HepG2 (cell line): Measurements from ENCODE around the gene BCL2L1. TPM values are rescaled to one million over a fixed set of nuclear protein-coding genes. Genes with fewer than 3 reads are reported as not detected.

ENCODE experiments used
- AKNA ChIP-seq: sonication (generic); formaldehyde crosslinking; IDR thresholded peaks from 2 replicates; pipeline ENCODE4 v1.4.0; 2020; ENCODE audit warnings: missing genetic modification reagents, borderline replicate concordance
- E2F2 ChIP-seq: sonication (generic); formaldehyde crosslinking; IDR thresholded peaks from 2 replicates; pipeline ENCODE4 v1.4.0; 2020; ENCODE audit warnings: missing genetic modification reagents, borderline replicate concordance
- ISX ChIP-seq: sonication (generic); formaldehyde crosslinking; conservative IDR thresholded peaks from 2 replicates; pipeline ENCODE4 v1.5.0; 2020; ENCODE audit warnings: missing genetic modification reagents
- KDM5B ChIP-seq: sonication (generic); formaldehyde crosslinking; IDR thresholded peaks from 2 replicates; pipeline ENCODE4 v1.4.0; 2020; ENCODE audit warnings: missing genetic modification reagents, mild to moderate bottlenecking, borderline replicate concordance
- MLLT10 ChIP-seq: sonication (generic); formaldehyde crosslinking; IDR thresholded peaks from 2 replicates; pipeline ENCODE4 v1.4.0; 2020; ENCODE audit warnings: missing genetic modification reagents
- MTA1 ChIP-seq: sonication (generic); formaldehyde crosslinking; IDR thresholded peaks from 2 replicates; pipeline ENCODE4 v1.4.0; 2020; ENCODE audit warnings: missing genetic modification reagents, mild to moderate bottlenecking, borderline replicate concordance
- POLR2G ChIP-seq: fragments of 200-400 bp; formaldehyde crosslinking; IDR thresholded peaks from 2 replicates; pipeline ENCODE4 v1.6.1; 2018; ENCODE audit warnings: mild to moderate bottlenecking, low read depth, low read length, moderate library complexity
- REPIN1 ChIP-seq: sonication (generic); formaldehyde crosslinking; IDR thresholded peaks from 2 replicates; pipeline ENCODE4 v1.8.0; 2022; ENCODE audit warnings: missing genetic modification reagents, low read depth, mild to moderate bottlenecking, borderline replicate concordance
- SAP130 ChIP-seq: IDR thresholded peaks from 2 replicates; pipeline ENCODE4 v1.6.1; 2016; ENCODE audit warnings: low read depth
- YEATS2 ChIP-seq: sonication (generic); formaldehyde crosslinking; IDR thresholded peaks from 2 replicates; pipeline ENCODE4 v1.4.0; 2020; ENCODE audit warnings: missing genetic modification reagents, borderline replicate concordance
- ZFP37 ChIP-seq: sonication (generic); formaldehyde crosslinking; IDR thresholded peaks from 2 replicates; pipeline ENCODE4 v1.4.0; 2020; ENCODE audit warnings: missing genetic modification reagents, borderline replicate concordance
- ZNF274 ChIP-seq: sonication (generic); formaldehyde crosslinking; IDR thresholded peaks from 2 replicates; pipeline ENCODE4 v1.5.1; 2020; ENCODE audit warnings: mild to moderate bottlenecking, missing genetic modification reagents
- ZNF431 ChIP-seq: sonication (generic); formaldehyde crosslinking; IDR thresholded peaks from 2 replicates; pipeline ENCODE4 v1.9.0; 2022; ENCODE audit warnings: missing genetic modification reagents, low read depth, mild to moderate bottlenecking, borderline replicate concordance
- ZNF550 ChIP-seq: sonication (generic); formaldehyde crosslinking; IDR thresholded peaks from 2 replicates; pipeline ENCODE4 v1.4.0; 2020; ENCODE audit warnings: mild to moderate bottlenecking, missing genetic modification reagents, borderline replicate concordance
- ZNF678 ChIP-seq: sonication (generic); formaldehyde crosslinking; IDR thresholded peaks from 2 replicates; pipeline ENCODE4 v1.4.0; 2020; ENCODE audit warnings: mild to moderate bottlenecking, missing genetic modification reagents
- ZNF687 ChIP-seq: sonication (generic); formaldehyde crosslinking; IDR thresholded peaks from 2 replicates; pipeline ENCODE4 v1.5.1; 2020; ENCODE audit warnings: mild to moderate bottlenecking, missing genetic modification reagents, moderate library complexity
- ZNF879 ChIP-seq: sonication (generic); formaldehyde crosslinking; IDR thresholded peaks from 2 replicates; pipeline ENCODE4 v1.8.1; 2023; ENCODE audit warnings: missing genetic modification reagents
- ZSCAN21 ChIP-seq: sonication (generic); formaldehyde crosslinking; IDR thresholded peaks from 2 replicates; pipeline ENCODE4 v1.8.0; 2022; ENCODE audit warnings: mild to moderate bottlenecking, missing genetic modification reagents, moderate library complexity, borderline replicate concordance
- polyA plus RNA-seq, 8 experiments: library from polyadenylated mRNA; depleted of rRNA in 3 of 8; stranded (reverse) in 7 of 8; unstranded in 1 of 8; fragments of >200 nt; fragmentation: Illumina TruSeq in 4 of 8; extraction: Trizol in 4 of 8; gene quantifications; 2 replicates each; pipeline versions ENCODE4 v1.2.1 to v1.2.3, GENCODE V29; 2011 to 2016; ENCODE audit warnings: low read depth in 4 of 8, missing spikeins in 1 of 8, mixed read lengths in 1 of 8; ENCODE audit not compliant: insufficient read depth in 1 of 8
- total RNA-seq, 5 experiments: library from RNA; depleted of rRNA; stranded (reverse); fragments of >200 nt; fragmentation: Illumina TruSeq; extraction: Trizol; gene quantifications; 2 replicates each; pipeline ENCODE4 v1.2.3, GENCODE V29; 2016; ENCODE audit warnings: low read depth in 1 of 5

BCL2L1 gene
- total and polyA plus RNA-seq, 2 of the 13 experiments (the other 11 are each of a cell fraction or from before 2014, with no cell fraction given) = 164 to 258 TPM

GRCh38 chr20:31721408-31722256, 1.0 kb downstream of the BCL2L1 start (continued):
- TF ChIP-seq AKNA (peak; percentile 73; the same call in 1 of the 2 replicates), SAP130 (CRISPR knock-in tag) (peak; percentile 45), REPIN1 (CRISPR knock-in tag) (no peak), E2F2 (CRISPR knock-in tag) (0 out of 2 replicates have a peak, but pooled peaks have one; percentile 68), MTA1 (CRISPR knock-in tag) (peak; percentile 59; the same call in 1 of the 2 replicates), ZFP37 (CRISPR knock-in tag) (0 out of 2 replicates have a peak, but pooled peaks have one; percentile 57), ZNF687 (CRISPR knock-in tag) (peak; percentile 69), POLR2G (peak; percentile 70), ZNF550 (peak; percentile 58; the same call in 1 of the 2 replicates), ISX (CRISPR knock-in tag) (peak; percentile 84; the same call in 1 of the 2 replicates), KDM5B (peak; percentile 40; the same call in 1 of the 2 replicates), MLLT10 (CRISPR knock-in tag) (no peak; the same call in 1 of the 2 replicates), ZNF431 (0 out of 2 replicates have a peak, but pooled peaks have one; percentile 29), ZNF678 (CRISPR knock-in tag) (0 out of 2 replicates have a peak, but pooled peaks have one; percentile 30), ZNF879 (peak; percentile 48; the same call in 1 of the 2 replicates), YEATS2 (CRISPR knock-in tag) (no peak), ZNF274 (CRISPR knock-in tag) (no peak), ZSCAN21 (CRISPR knock-in tag) (peak; percentile 18; the same call in 1 of the 2 replicates)
